HG02943 (cell line): ENCODE results near the gene TRPV3.
"Not testable (repeated sequence)": the region's sequence is repeated elsewhere in the genome, so short reads cannot be mapped to it uniquely, and the experiment has no call there.

Source experiments
- ATAC-seq: cut with Tn5 transposase; IDR thresholded peaks from one replicate; pipeline ENCODE4 v1.9.1; 2021; ENCODE audit warnings: mild to moderate bottlenecking, low read depth, moderate library complexity; ENCODE audit not compliant: unreplicated experiment

Gene TRPV3

GRCh38 chr17:3482852-3483251, 74.8 kb downstream of the TRPV3 start:
- ATAC-seq, result no peak

- ATAC-seq, result no peak
Measured at GRCh38 chr17:3479988-3480387, 77.6 kb downstream of the TRPV3 start.

- no peak for ATAC-seq
Measured at GRCh38 chr17:3475812-3476610, 81.6 kb downstream of the TRPV3 start, which contains the start of gene ASPA. TSS of gene ASPA (plus strand) at chr17:3475997. CDS start at chr17:3476160, 163 bp downstream.

DNA sequence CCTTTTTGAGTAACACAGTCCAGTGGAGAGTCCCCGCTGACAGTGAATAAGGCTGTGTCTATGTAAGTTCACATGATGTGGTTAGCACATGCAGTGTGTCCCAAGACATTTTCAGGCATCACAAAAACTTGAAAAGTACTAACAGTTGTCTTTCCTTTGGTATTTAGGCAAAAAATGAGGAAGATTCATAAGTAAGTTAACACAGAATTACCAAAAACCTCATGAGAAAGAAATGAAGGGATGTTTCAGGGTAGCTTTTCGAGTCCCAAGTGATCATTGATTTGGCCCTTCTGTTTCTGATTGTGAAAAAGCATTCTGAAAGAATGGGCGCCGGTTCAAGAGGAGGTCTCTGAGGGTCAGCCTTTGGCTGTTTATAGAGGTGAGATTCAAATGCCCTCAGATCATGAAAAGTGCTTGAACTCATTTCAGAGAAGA, 82.3 kb downstream of the TRPV3 start:
- ATAC-seq, result no peak

- ATAC-seq, result no peak
Measured at GRCh38 chr17:3474212-3474611, 83.4 kb downstream of the TRPV3 start.

DNA sequence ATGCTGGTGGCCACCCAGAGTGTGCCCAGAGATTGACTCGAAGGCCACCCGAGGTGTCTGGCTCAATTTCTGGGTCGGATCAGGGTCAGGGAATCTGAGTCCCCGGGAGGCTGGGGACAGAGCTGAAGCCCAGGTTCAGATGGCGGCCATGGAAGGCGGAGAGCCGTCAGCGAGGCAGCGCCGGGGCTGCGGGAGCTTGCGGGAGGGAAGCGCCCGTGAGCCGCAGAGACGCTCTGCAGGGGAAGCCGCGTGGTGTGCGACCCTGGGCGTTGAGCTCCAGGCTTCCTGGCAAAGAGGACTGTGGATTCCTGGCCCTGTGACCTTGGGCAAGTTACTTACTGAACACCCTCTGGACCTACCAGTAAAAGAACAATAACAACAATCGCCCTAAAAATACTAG, 85.5 kb downstream of the TRPV3 start:
- no peak for ATAC-seq

GRCh38 chr17:3471599-3471998, 86.0 kb downstream of the TRPV3 start, which contains the start of gene SPATA22:
TSS of gene SPATA22 (minus strand) at chr17:3471819. CDS start at chr17:3469325, 2,494 bp downstream.
- ATAC-seq, result no peak

DNA sequence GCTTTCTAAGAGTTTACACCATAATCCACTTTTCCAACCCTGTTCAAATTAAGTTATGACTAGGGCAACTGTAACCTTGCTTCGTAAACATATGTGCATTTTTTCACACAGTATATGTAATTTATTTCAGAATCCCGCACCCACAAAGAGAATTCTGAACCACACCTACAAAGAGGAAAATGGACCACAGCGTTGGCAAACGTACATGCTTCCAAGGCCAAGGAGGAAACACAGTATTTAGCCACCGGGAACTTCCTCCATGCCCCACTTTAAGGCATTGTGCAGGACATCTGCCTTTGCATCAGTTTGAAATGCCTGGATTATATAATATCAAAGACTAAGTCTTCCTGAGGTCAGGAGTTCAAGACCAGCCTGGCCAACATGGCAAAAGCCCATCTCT, 88.1 kb downstream of the TRPV3 start:
- no peak for ATAC-seq

DNA sequence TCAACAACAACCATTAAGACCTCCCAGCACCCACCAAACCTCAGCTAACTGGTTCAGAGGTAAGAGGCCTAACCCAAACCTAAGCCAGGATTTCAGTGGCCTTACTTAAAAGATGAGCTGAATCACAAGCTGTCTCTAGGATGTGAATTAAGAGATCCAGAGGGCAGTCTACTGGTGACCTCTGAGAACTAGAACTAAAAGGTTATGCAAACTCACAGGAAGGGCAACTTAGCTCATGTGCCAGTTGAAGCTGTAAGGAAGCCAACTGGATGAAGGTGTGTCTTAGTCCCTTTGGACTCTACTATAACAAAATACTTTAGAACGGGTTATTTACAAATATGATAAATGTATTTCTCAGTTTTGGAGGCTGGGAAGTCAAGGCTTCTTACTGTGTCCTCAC, 91.3 kb downstream of the TRPV3 start:
- not testable (repeated sequence) for ATAC-seq
